GM12878 (cell line): ENCODE measurements around the gene PCP4L1. TPM values are rescaled to one million over a fixed set of nuclear protein-coding genes. Genes with fewer than 3 reads are reported as not detected.

Experiments used
- BRCA1 ChIP-seq: IDR thresholded peaks from 2 replicates; pipeline ENCODE4 v1.6.1; 2011; ENCODE audit warnings: low read depth, low read length, improper control_type of control experiment
- DPF2 ChIP-seq: fragments of 450-650 bp; IDR thresholded peaks from 2 replicates; pipeline ENCODE4 v1.6.1; 2017; ENCODE audit warnings: mild to moderate bottlenecking
- E2F8 ChIP-seq: fragments of 450-650 bp; IDR thresholded peaks from 2 replicates; pipeline ENCODE4 v1.6.1; 2018; ENCODE audit warnings: mild to moderate bottlenecking, low read depth, moderate library complexity; ENCODE audit not compliant: partially characterized antibody
- E4F1 ChIP-seq: fragments of 450-650 bp; IDR thresholded peaks from 2 replicates; pipeline ENCODE4 v1.6.1; 2018; ENCODE audit warnings: borderline replicate concordance, mild to moderate bottlenecking; ENCODE audit not compliant: partially characterized antibody
- KLF5 ChIP-seq: fragments of 450-650 bp; IDR thresholded peaks from 2 replicates; pipeline ENCODE4 v1.6.1; 2014; ENCODE audit warnings: mild to moderate bottlenecking; ENCODE audit not compliant: partially characterized antibody
- MXI1 ChIP-seq: fragments of 150-350 bp; IDR thresholded peaks from 2 replicates; pipeline ENCODE4 v1.6.1; 2011; ENCODE audit warnings: low read depth, mild to moderate bottlenecking, inconsistent platforms, low read length, improper control_type of control experiment
- MYC ChIP-seq: IDR thresholded peaks from 2 replicates; pipeline ENCODE4 v1.6.1; 2011; ENCODE audit warnings: mild to moderate bottlenecking, low read length, moderate library complexity, inconsistent platforms; ENCODE audit not compliant: insufficient read depth, insufficient replicate concordance, insufficient read length, severe bottlenecking
- NFYB ChIP-seq: IDR thresholded peaks from 2 replicates; pipeline ENCODE4 v1.6.1; 2011; ENCODE audit warnings: low read depth, mild to moderate bottlenecking, low read length, improper control_type of control experiment, moderate library complexity; ENCODE audit not compliant: insufficient read depth
- NKRF ChIP-seq: fragments of 450-650 bp; conservative IDR thresholded peaks from 2 replicates; pipeline ENCODE4 v1.6.1; 2017; ENCODE audit warnings: mild to moderate bottlenecking, moderate library complexity
- PAX5 ChIP-seq: IDR thresholded peaks from 2 replicates; pipeline ENCODE4 v1.6.1; 2011; ENCODE audit warnings: low read depth, low read length, borderline replicate concordance
- POLR2AphosphoS2 ChIP-seq: IDR thresholded peaks from 2 replicates; pipeline ENCODE4 v1.6.1; 2011; ENCODE audit warnings: low read depth, mild to moderate bottlenecking, low read length, improper control_type of control experiment, moderate library complexity
- TAF1 ChIP-seq: IDR thresholded peaks from 2 replicates; pipeline ENCODE4 v1.6.1; 2011; ENCODE audit warnings: mild to moderate bottlenecking, low read depth, low read length, borderline replicate concordance
- polyA plus RNA-seq, 11 experiments: library from polyadenylated mRNA; depleted of rRNA in 4 of 11; unstranded in 6 of 11; stranded (reverse) in 5 of 11; fragments of >200 nt; fragmentation: Nextera tagmentation in 4 of 11; fragmentation: Illumina TruSeq in 1 of 11; extraction: Ambion mirVana in 4 of 11; extraction: Trizol in 1 of 11; gene quantifications; 1 replicate in 1 of 11; 2 replicates in 10 of 11; pipeline versions ENCODE4 v1.2.1 to v1.2.3, GENCODE V29; 2011 to 2016; ENCODE audit warnings: inconsistent platforms in 2 of 11, missing spikeins in 2 of 11, low read depth in 1 of 11
- total RNA-seq, 4 experiments: library from RNA; depleted of rRNA in 3 of 4; stranded (reverse); fragments of >200 nt in 3 of 4; fragmentation: Illumina TruSeq in 1 of 4; extraction: Trizol in 1 of 4; gene quantifications; 2 replicates each; pipeline versions ENCODE4 v1.2.1 to v1.2.3, GENCODE V29; 2013 to 2021
- TF ChIP-seq, protein P1 (sequence below): IDR thresholded peaks from 2 replicates; pipeline ENCODE4 v1.6.1; 2012; ENCODE audit warnings: mild to moderate bottlenecking, low read depth, low read length
- TF ChIP-seq, protein P2 (sequence below): IDR thresholded peaks from 2 replicates; pipeline ENCODE4 v1.6.1; 2012; ENCODE audit warnings: low read depth, low read length, improper control_type of control experiment
- TF ChIP-seq, protein P3 (sequence below): IDR thresholded peaks from 2 replicates; pipeline ENCODE4 v1.6.1; 2012; ENCODE audit warnings: low read depth, low read length, improper control_type of control experiment

Gene PCP4L1
- total and polyA plus RNA-seq, 10 of the 15 experiments (the other 5 are each of a cell fraction or from before 2014, with no cell fraction given): 1.0 to 5.2 (median 2.8) TPM

GRCh38 chr1:161225534-161226319, 32.8 kb upstream of the PCP4L1 start, which contains the start of gene TOMM40L (continued):
- TF ChIP-seq, protein P1, sequence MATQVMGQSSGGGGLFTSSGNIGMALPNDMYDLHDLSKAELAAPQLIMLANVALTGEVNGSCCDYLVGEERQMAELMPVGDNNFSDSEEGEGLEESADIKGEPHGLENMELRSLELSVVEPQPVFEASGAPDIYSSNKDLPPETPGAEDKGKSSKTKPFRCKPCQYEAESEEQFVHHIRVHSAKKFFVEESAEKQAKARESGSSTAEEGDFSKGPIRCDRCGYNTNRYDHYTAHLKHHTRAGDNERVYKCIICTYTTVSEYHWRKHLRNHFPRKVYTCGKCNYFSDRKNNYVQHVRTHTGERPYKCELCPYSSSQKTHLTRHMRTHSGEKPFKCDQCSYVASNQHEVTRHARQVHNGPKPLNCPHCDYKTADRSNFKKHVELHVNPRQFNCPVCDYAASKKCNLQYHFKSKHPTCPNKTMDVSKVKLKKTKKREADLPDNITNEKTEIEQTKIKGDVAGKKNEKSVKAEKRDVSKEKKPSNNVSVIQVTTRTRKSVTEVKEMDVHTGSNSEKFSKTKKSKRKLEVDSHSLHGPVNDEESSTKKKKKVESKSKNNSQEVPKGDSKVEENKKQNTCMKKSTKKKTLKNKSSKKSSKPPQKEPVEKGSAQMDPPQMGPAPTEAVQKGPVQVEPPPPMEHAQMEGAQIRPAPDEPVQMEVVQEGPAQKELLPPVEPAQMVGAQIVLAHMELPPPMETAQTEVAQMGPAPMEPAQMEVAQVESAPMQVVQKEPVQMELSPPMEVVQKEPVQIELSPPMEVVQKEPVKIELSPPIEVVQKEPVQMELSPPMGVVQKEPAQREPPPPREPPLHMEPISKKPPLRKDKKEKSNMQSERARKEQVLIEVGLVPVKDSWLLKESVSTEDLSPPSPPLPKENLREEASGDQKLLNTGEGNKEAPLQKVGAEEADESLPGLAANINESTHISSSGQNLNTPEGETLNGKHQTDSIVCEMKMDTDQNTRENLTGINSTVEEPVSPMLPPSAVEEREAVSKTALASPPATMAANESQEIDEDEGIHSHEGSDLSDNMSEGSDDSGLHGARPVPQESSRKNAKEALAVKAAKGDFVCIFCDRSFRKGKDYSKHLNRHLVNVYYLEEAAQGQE: no peak
- TF ChIP-seq, protein P2, sequence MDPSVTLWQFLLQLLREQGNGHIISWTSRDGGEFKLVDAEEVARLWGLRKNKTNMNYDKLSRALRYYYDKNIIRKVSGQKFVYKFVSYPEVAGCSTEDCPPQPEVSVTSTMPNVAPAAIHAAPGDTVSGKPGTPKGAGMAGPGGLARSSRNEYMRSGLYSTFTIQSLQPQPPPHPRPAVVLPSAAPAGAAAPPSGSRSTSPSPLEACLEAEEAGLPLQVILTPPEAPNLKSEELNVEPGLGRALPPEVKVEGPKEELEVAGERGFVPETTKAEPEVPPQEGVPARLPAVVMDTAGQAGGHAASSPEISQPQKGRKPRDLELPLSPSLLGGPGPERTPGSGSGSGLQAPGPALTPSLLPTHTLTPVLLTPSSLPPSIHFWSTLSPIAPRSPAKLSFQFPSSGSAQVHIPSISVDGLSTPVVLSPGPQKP: no peak
- peak; percentile 66; the same call in 1 of the 2 replicates for TF ChIP-seq TAF1
- TF ChIP-seq NFYB: peak; percentile 91
- peak; percentile 55 for TF ChIP-seq NKRF
- TF ChIP-seq BRCA1: no peak
- TF ChIP-seq E2F8: no peak
- TF ChIP-seq, protein P3, sequence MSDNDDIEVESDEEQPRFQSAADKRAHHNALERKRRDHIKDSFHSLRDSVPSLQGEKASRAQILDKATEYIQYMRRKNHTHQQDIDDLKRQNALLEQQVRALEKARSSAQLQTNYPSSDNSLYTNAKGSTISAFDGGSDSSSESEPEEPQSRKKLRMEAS: peak; percentile 34; the same call in 1 of the 2 replicates
- TF ChIP-seq PAX5: no peak
- no peak for TF ChIP-seq DPF2
- no peak for TF ChIP-seq POLR2AphosphoS2
- TF ChIP-seq MYC: no peak
- TF ChIP-seq MXI1: peak; percentile 91
- TF ChIP-seq KLF5: no peak
- TF ChIP-seq E4F1: no peak
